Smooth muscle cell (in vitro differentiated cells): ENCODE data around the gene HBS1L. TPM values are rescaled to one million over a fixed set of nuclear protein-coding genes. Genes with fewer than 3 reads are reported as not detected.

Source experiments
- DNase-seq: peaks from one replicate; lab custom pipeline; 2025; ENCODE audit not compliant: unreplicated experiment; lab: John Stamatoyannopoulos, UW
- H2AFZ ChIP-seq: fragments of 200-600 bp; sonication (generic); 2 replicates; pipeline ENCODE4 v1.6.0; 2016; ENCODE audit warnings: antibody characterized with exemption, low read depth, mild to moderate bottlenecking
- H3F3A ChIP-seq: fragments of 200-600 bp; sonication (generic); 2 replicates; pipeline ENCODE4 v1.6.0; 2017; ENCODE audit warnings: antibody characterized with exemption, low read depth
- H3K27ac ChIP-seq: fragments of 200-600 bp; sonication (generic); 2 replicates; pipeline ENCODE4 v1.5.1; 2016; ENCODE audit warnings: low read depth, mild to moderate bottlenecking
- H3K27me3 ChIP-seq: fragments of 200-600 bp; sonication (generic); 2 replicates; pipeline ENCODE4 v1.6.1; 2016; ENCODE audit warnings: low read depth, mild to moderate bottlenecking
- H3K36me3 ChIP-seq: fragments of 200-600 bp; sonication (generic); 2 replicates; pipeline ENCODE4 v1.5.1; 2016; ENCODE audit warnings: low read depth
- H3K4me1 ChIP-seq: fragments of 200-600 bp; sonication (generic); 2 replicates; pipeline ENCODE4 v1.5.1; 2016; ENCODE audit warnings: low read depth
- H3K4me2 ChIP-seq: fragments of 200-600 bp; sonication (generic); 2 replicates; pipeline ENCODE4 v1.6.0; 2016; ENCODE audit warnings: mild to moderate bottlenecking
- H3K4me3 ChIP-seq: fragments of 200-600 bp; sonication (generic); 2 replicates; pipeline ENCODE4 v1.5.1; 2016; ENCODE audit warnings: mild to moderate bottlenecking
- H3K79me2 ChIP-seq: fragments of 200-600 bp; sonication (generic); 2 replicates; pipeline ENCODE4 v1.6.0; 2016; ENCODE audit warnings: low read depth, mild to moderate bottlenecking
- H3K9ac ChIP-seq: fragments of 200-600 bp; sonication (generic); 2 replicates; pipeline ENCODE4 v1.6.0; 2016; ENCODE audit warnings: low read depth
- H3K9me3 ChIP-seq: fragments of 200-600 bp; sonication (generic); replicated peaks from 2 replicates; pipeline ENCODE4 v1.5.1; 2016; ENCODE audit warnings: low read depth
- H4K20me1 ChIP-seq: fragments of 200-600 bp; sonication (generic); 2 replicates; pipeline ENCODE4 v1.6.0; 2016; ENCODE audit warnings: low read depth
- CTCF ChIP-seq: fragments of 200-600 bp; sonication (generic); IDR thresholded peaks from 2 replicates; pipeline ENCODE4 v1.5.1; 2017; ENCODE audit warnings: borderline replicate concordance, mild to moderate bottlenecking, antibody characterized with exemption; ENCODE audit not compliant: insufficient read depth, poor library complexity, severe bottlenecking
- WGBS: methylation state at CpG from one replicate; pipeline ENCODE4 v1.1.7; 2016; ENCODE audit warnings: low lambda C conversion rate; 5-methylcytosine and 5-hydroxymethylcytosine counted together
- polyA plus RNA-seq: library from polyadenylated mRNA; unstranded; fragments of >200 nt; fragmentation: Nextera tagmentation; extraction: Ambion mirVana; gene quantifications from 2 replicates; pipeline ENCODE4 v1.2.1, GENCODE V29; 2016
- total RNA-seq: library from RNA; depleted of rRNA; stranded (reverse); fragments of >200 nt; gene quantifications from 2 replicates; pipeline ENCODE4 v1.2.3, GENCODE V29; 2014

The HBS1L gene
- total and polyA plus RNA-seq, 2 experiments from 2014 or later, result 64.3 to 84.8 TPM

- H3K79me2 ChIP-seq, result no peaks in the 10 kb centered on the region
- 89% methylated on average over 1 of the region's 1 CpG for WGBS
- H3K9ac ChIP-seq, result no peak overlapping the region
- DNase-seq, result no peak
- H3K4me3 ChIP-seq, result no peak overlapping the region
- no peaks in the 10 kb centered on the region for H3K36me3 ChIP-seq
- H3K4me1 ChIP-seq, result peaks cover 7% of the 10 kb centered on the region
- no peaks in the 10 kb centered on the region for H3K27me3 ChIP-seq
- H3K9me3 ChIP-seq, result no peaks in the 10 kb centered on the region
- TF ChIP-seq CTCF, result no peak
- no peak overlapping the region for H3K27ac ChIP-seq
- H2AFZ ChIP-seq, result no peak overlapping the region
- no peak overlapping the region for H3K4me2 ChIP-seq
- no peaks in the 10 kb centered on the region for H4K20me1 ChIP-seq
- no peaks in the 10 kb centered on the region for H3F3A ChIP-seq
Measured at GRCh38 chr6:135084916-135085269, 30.3 kb upstream of the HBS1L start.

- Histone ChIP-seq H3K4me2 (no peak overlapping the region), H2AFZ (no peak overlapping the region), H4K20me1 (no peaks in the 10 kb centered on the region), H3K27me3 (no peaks in the 10 kb centered on the region), H3F3A (no peaks in the 10 kb centered on the region), H3K4me3 (no peak overlapping the region), H3K9ac (no peak overlapping the region), H3K79me2 (no peaks in the 10 kb centered on the region), H3K36me3 (no peaks in the 10 kb centered on the region), H3K9me3 (no peaks in the 10 kb centered on the region), H3K27ac (no peak overlapping the region), H3K4me1 (peaks cover 7% of the 10 kb centered on the region)
- TF ChIP-seq CTCF, result no peak
- 81% methylated on average over 5 of the region's 5 CpGs for WGBS
- DNase-seq, result no peak
Measured at GRCh38 chr6:135084001-135084915, 29.6 kb upstream of the HBS1L start.

- WGBS, result 78% methylated on average over 1 of the region's 1 CpG
- no peak for TF ChIP-seq CTCF
- no peak overlapping the region for H2AFZ ChIP-seq
- H3K4me2 ChIP-seq, result no peak overlapping the region
- no peaks in the 10 kb centered on the region for H3F3A ChIP-seq
- H3K36me3 ChIP-seq, result no peaks in the 10 kb centered on the region
- no peaks in the 10 kb centered on the region for H3K27me3 ChIP-seq
- no peaks in the 10 kb centered on the region for H3K9me3 ChIP-seq
- no peak overlapping the region for H3K27ac ChIP-seq
- no peak overlapping the region for H3K4me3 ChIP-seq
- no peaks in the 10 kb centered on the region for H3K79me2 ChIP-seq
- H3K9ac ChIP-seq, result no peak overlapping the region
- no peak for DNase-seq
- peaks cover 7% of the 10 kb centered on the region for H3K4me1 ChIP-seq
- no peaks in the 10 kb centered on the region for H4K20me1 ChIP-seq
Measured at GRCh38 chr6:135081966-135082365, 27.3 kb upstream of the HBS1L start.

GRCh38 chr6:135075018-135075417 is 20.4 kb upstream of the HBS1L start:
- Histone ChIP-seq H2AFZ (no peak overlapping the region), H3K79me2 (no peaks in the 10 kb centered on the region), H3F3A (no peaks in the 10 kb centered on the region), H3K27ac (no peak overlapping the region), H3K4me3 (no peak overlapping the region), H3K4me1 (peaks cover 2% of the 10 kb centered on the region), H3K4me2 (no peak overlapping the region), H3K9ac (no peak overlapping the region), H3K27me3 (peaks cover 3% of the 10 kb centered on the region), H3K36me3 (no peaks in the 10 kb centered on the region), H4K20me1 (no peaks in the 10 kb centered on the region), H3K9me3 (no peaks in the 10 kb centered on the region)
- no peak for TF ChIP-seq CTCF
- no peak for DNase-seq
- 58% methylated on average over 1 of the region's 1 CpG for WGBS
